Ascending aorta (tissue), 2 donors: ENCODE measurements around the gene SLC37A1. TPM values are rescaled to one million over a fixed set of nuclear protein-coding genes. Genes with fewer than 3 reads are reported as not detected.
A peak's percentile ranks its signal among the peaks of the same experiment; 100 is the strongest.

Experiments
- DNase-seq, 2 donors: peaks; one replicate each; pipeline ENCODE4 v3.0.0-alpha.2; 2019; ENCODE audit warnings: low spot score in 2 of 2
- H3K27ac ChIP-seq, 2 donors: fragments of 200-600 bp; sonication (generic); one replicate each; pipeline ENCODE4 v1.5.1; 2016 to 2017; ENCODE audit warnings: mild to moderate bottlenecking in 1 of 2
- H3K27me3 ChIP-seq: fragments of 200-600 bp; sonication (generic); one replicate; pipeline ENCODE4 v1.5.1; 2017
- H3K36me3 ChIP-seq, 2 donors: fragments of 200-600 bp; sonication (generic); one replicate each; pipeline ENCODE4 v1.5.1; 2016
- H3K4me1 ChIP-seq, 2 donors: fragments of 200-600 bp; sonication (generic); one replicate each; pipeline ENCODE4 v1.5.1; 2016 to 2017; ENCODE audit warnings: mild to moderate bottlenecking in 1 of 2
- H3K4me3 ChIP-seq, 2 donors: fragments of 200-600 bp; sonication (generic); one replicate each; pipeline ENCODE4 v1.5.1; 2016 to 2017; ENCODE audit warnings: mild to moderate bottlenecking in 1 of 2
- H3K9me3 ChIP-seq, 2 donors: fragments of 200-600 bp; sonication (generic); one replicate each; pipeline ENCODE4 v1.5.1; 2016
- CTCF ChIP-seq, 3 experiments: fragments of 200-600 bp in 2 of 3; fragments of 450-650 bp in 1 of 3; sonication (generic) in 2 of 3; IDR thresholded peaks; one replicate each; pipeline ENCODE4 v1.5.1; 2016 to 2019; ENCODE audit warnings: antibody characterized with exemption in 3 of 3, mild to moderate bottlenecking in 1 of 3, moderate library complexity in 1 of 3
- intact Hi-C: fragments of 100-400 bp; cut with DNase I; formaldehyde crosslinking; loops from one replicate; pipeline ENCODE4 v1.15.1; 2023
- total RNA-seq: library from RNA; depleted of rRNA; stranded (reverse); fragments of >200 nt; gene quantifications from one replicate; pipeline ENCODE4 v1.1.0, GENCODE V29; 2016

Gene SLC37A1
- total RNA-seq, 1 donor from 2014 or later: 8.7 TPM

DNA sequence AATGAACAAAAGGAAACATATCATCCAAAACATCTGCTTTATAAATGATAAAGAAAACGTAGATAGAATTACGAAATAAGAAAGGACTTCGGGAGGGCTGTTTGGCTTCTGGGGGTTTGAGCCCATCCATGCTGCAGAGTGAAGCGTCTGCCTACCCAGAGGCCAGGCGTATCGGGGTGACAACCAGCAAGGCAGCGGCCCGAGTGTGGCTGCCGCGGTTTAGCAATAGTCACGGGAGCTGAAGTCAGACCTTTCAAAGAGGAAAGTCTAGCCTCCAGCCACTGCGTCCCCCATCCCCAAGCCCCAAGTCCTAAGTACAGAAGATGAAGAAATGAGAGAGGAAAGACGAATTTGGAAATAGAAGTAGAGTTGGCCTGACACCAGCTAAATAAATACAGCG is 8.6 kb downstream of the SLC37A1 start:
- DNase-seq: peak in 1 of 2 donors; percentile 50
- no peaks in the 10 kb centered on the region for H3K9me3 ChIP-seq
- no peak overlapping the region for H3K4me3 ChIP-seq
- no peak for TF ChIP-seq CTCF (IDR thresholded peaks at IDR 0.05)
- H3K4me1 ChIP-seq: peaks cover 3 to 6% of the 10 kb centered on the region in 2 donors
- no peaks in the 10 kb centered on the region for H3K27me3 ChIP-seq
- H3K27ac ChIP-seq: no peak overlapping the region
- peaks cover 7 to 10% of the 10 kb centered on the region in 2 donors for H3K36me3 ChIP-seq
- intact Hi-C loops: no loop called here

DNA sequence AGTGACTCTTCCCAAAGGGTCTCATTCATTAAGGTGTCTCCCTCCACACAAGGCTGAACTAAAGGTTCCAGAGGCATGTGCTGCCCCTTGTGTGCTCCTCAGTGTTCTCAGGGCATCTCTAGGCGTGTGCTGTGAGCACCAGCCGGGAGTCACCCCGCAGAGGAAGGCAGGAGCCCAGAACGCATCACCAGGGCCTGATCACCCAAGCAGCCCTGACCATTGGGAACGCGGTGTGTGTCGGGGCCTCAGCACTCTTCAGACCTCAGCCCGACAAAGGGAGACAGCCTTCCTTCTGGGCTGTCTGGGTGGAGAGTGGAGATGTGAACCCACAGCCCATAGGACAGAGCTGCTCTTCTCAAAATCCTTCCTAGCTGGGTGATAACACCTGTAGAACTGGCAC is 9.1 kb downstream of the SLC37A1 start:
- H3K27ac ChIP-seq: no peak overlapping the region
- H3K4me1 ChIP-seq: peaks cover 3 to 6% of the 10 kb centered on the region in 2 donors
- no peaks in the 10 kb centered on the region for H3K27me3 ChIP-seq
- no peaks in the 10 kb centered on the region for H3K9me3 ChIP-seq
- peaks cover 7 to 10% of the 10 kb centered on the region in 2 donors for H3K36me3 ChIP-seq
- no peak for DNase-seq
- no peak overlapping the region for H3K4me3 ChIP-seq
- intact Hi-C loops: no loop called here
- no peak for TF ChIP-seq CTCF (IDR thresholded peaks at IDR 0.05)

DNA sequence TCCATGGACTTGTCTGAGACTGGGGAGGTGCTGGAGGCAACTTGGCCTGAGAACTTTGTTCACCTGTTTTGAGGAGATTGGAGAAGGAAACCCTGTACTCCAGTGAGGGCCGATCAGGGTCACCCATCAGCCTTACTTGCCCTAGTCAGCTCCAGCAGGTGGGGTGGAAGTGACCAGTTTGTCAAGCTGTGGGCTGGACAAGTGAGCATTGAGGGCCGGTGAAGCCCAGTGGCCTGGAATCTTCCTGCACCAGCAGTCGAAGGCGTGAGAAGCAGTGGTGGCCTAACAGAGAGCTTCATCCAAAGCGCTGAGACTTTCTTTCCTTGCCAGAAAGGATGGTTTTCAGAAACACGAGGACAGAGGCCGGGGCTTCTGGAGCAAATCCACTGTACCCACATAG is 9.6 kb downstream of the SLC37A1 start:
- TF ChIP-seq CTCF (IDR thresholded peaks at IDR 0.05): no peak
- intact Hi-C loops: no loop called here

GRCh38 chr21:42523941-42524340 is 10.3 kb downstream of the SLC37A1 start:
- no peak overlapping the region for H3K4me3 ChIP-seq
- H3K9me3 ChIP-seq: no peaks in the 10 kb centered on the region
- H3K36me3 ChIP-seq: peaks cover 7% of the 10 kb centered on the region in 2 donors
- H3K27me3 ChIP-seq: no peaks in the 10 kb centered on the region
- no peak for DNase-seq
- no peak for TF ChIP-seq CTCF (IDR thresholded peaks at IDR 0.05)
- H3K4me1 ChIP-seq: peaks cover 3 to 6% of the 10 kb centered on the region in 2 donors
- intact Hi-C loops: loop anchor here (1.0 kb wide), 1 partner anchor 28 kb away; the partner anchor contains the start of gene RSPH1
- H3K27ac ChIP-seq: peak overlapping the region; percentile 47 to 63

More for the DNA sequence above, 9.6 kb downstream of the SLC37A1 start:
- no peaks in the 10 kb centered on the region for H3K27me3 ChIP-seq
- peaks cover 3 to 6% of the 10 kb centered on the region in 2 donors for H3K4me1 ChIP-seq
- no peaks in the 10 kb centered on the region for H3K9me3 ChIP-seq
- H3K27ac ChIP-seq: no peak overlapping the region
- no peak overlapping the region for H3K4me3 ChIP-seq
- no peak for DNase-seq
- H3K36me3 ChIP-seq: peaks cover 7 to 10% of the 10 kb centered on the region in 2 donors

- Histone ChIP-seq H3K36me3 (peaks cover 3 to 7% of the 10 kb centered on the region in 2 donors), H3K27me3 (no peaks in the 10 kb centered on the region), H3K4me1 (peaks cover 3 to 6% of the 10 kb centered on the region in 2 donors), H3K4me3 (peak overlapping the region; percentile 42 to 56), H3K9me3 (no peaks in the 10 kb centered on the region), H3K27ac (peak overlapping the region; percentile 47 to 63)
- intact Hi-C loops: loop anchor here (1.0 kb wide), 1 partner anchor 28 kb away; the partner anchor contains the start of gene RSPH1
- TF ChIP-seq CTCF (IDR thresholded peaks at IDR 0.05): no peak
- DNase-seq: peak in 1 of 2 donors; percentile 88
Observed at GRCh38 chr21:42524341-42525028, 10.8 kb downstream of the SLC37A1 start.
